Liver (tissue), 9 donors: ENCODE data around the gene PTPN6. TPM values are rescaled to one million over a fixed set of nuclear protein-coding genes. Genes with fewer than 3 reads are reported as not detected.

Experiments used
- DNase-seq: peaks from one replicate; pipeline ENCODE4 v3.0.0-alpha.2; 2017; ENCODE audit warnings: low spot score
- H3K27ac ChIP-seq, 2 donors: one replicate each; pipeline ENCODE4 v1.7.0; 2013; ENCODE audit warnings: inconsistent platforms in 2 of 2, low read length in 2 of 2, control low read depth in 1 of 2, low read depth in 1 of 2, mild to moderate bottlenecking in 1 of 2
- H3K27me3 ChIP-seq, 4 donors: one replicate each; pipeline versions ENCODE4 v1.6.1 to v1.7.0; 2013; ENCODE audit warnings: low read length in 3 of 4, inconsistent platforms in 1 of 4, mild to moderate bottlenecking in 1 of 4, moderate library complexity in 1 of 4; ENCODE audit not compliant: control insufficient read depth in 4 of 4, insufficient read depth in 4 of 4
- H3K36me3 ChIP-seq, 4 donors: one replicate each; pipeline versions ENCODE4 v1.6.1 to v1.7.0; 2013; ENCODE audit warnings: low read length in 3 of 4, mild to moderate bottlenecking in 3 of 4, low read depth in 1 of 4, moderate library complexity in 1 of 4; ENCODE audit not compliant: control insufficient read depth in 4 of 4, insufficient read depth in 3 of 4
- H3K4me1 ChIP-seq, 4 donors: one replicate each; pipeline versions ENCODE4 v1.6.1 to v1.7.0; 2013; ENCODE audit warnings: low read length in 3 of 4, mild to moderate bottlenecking in 3 of 4, moderate library complexity in 1 of 4; ENCODE audit not compliant: control insufficient read depth in 4 of 4, insufficient read depth in 4 of 4
- H3K4me3 ChIP-seq, 3 donors: one replicate each; pipeline versions ENCODE4 v1.6.1 to v1.7.0; 2013; ENCODE audit warnings: low read length in 3 of 3, control low read depth in 1 of 3, low read depth in 1 of 3, mild to moderate bottlenecking in 1 of 3
- H3K9ac ChIP-seq, 2 donors: one replicate each; pipeline ENCODE4 v1.7.0; 2013; ENCODE audit warnings: low read length in 2 of 2, mild to moderate bottlenecking in 2 of 2, moderate library complexity in 2 of 2, control low read depth in 1 of 2, low read depth in 1 of 2
- H3K9me3 ChIP-seq, 4 donors: one replicate each; pipeline versions ENCODE4 v1.6.1 to v1.7.0; 2013; ENCODE audit warnings: low read length in 3 of 4; ENCODE audit not compliant: control insufficient read depth in 4 of 4
- ATF3 ChIP-seq: IDR thresholded peaks from 2 replicates; pipeline ENCODE4 v1.6.1; 2016; ENCODE audit warnings: antibody characterized with exemption
- CTCF ChIP-seq: fragments of 150-350 bp; IDR thresholded peaks from 2 replicates; pipeline ENCODE4 v1.5.1; 2017; ENCODE audit warnings: improper control_type of control experiment, low read depth, low read length; ENCODE audit not compliant: missing input control
- EGR1 ChIP-seq, 2 donors: IDR thresholded peaks; 2 replicates each; pipeline ENCODE4 v1.6.1; 2016 to 2018; ENCODE audit warnings: antibody characterized with exemption in 2 of 2, low read depth in 2 of 2
- FOXA1 ChIP-seq: IDR thresholded peaks from 2 replicates; pipeline ENCODE4 v1.6.1; 2016; ENCODE audit warnings: antibody characterized with exemption
- FOXA2 ChIP-seq: IDR thresholded peaks from 2 replicates; pipeline ENCODE4 v1.6.1; 2016; ENCODE audit warnings: antibody characterized with exemption
- GABPA ChIP-seq, 2 donors: IDR thresholded peaks in 1 of 2; conservative IDR thresholded peaks in 1 of 2; 2 replicates each; pipeline ENCODE4 v1.6.1; 2016; ENCODE audit warnings: antibody characterized with exemption in 2 of 2, mild to moderate bottlenecking in 1 of 2, moderate library complexity in 1 of 2
- HNF4A ChIP-seq, 2 donors: conservative IDR thresholded peaks; 2 replicates each; pipeline ENCODE4 v1.6.1; 2016; ENCODE audit warnings: antibody characterized with exemption in 2 of 2, mild to moderate bottlenecking in 2 of 2
- HNF4G ChIP-seq: IDR thresholded peaks from 2 replicates; pipeline ENCODE4 v1.6.1; 2016; ENCODE audit warnings: antibody characterized with exemption
- JUND ChIP-seq, 2 donors: IDR thresholded peaks; 2 replicates each; pipeline ENCODE4 v1.6.1; 2016; ENCODE audit warnings: antibody characterized with exemption in 2 of 2
- MAX ChIP-seq: IDR thresholded peaks from 2 replicates; pipeline ENCODE4 v1.6.1; 2016; ENCODE audit warnings: antibody characterized with exemption
- NR2F2 ChIP-seq: IDR thresholded peaks from 2 replicates; pipeline ENCODE4 v1.6.1; 2016; ENCODE audit warnings: antibody characterized with exemption
- RAD21 ChIP-seq, 2 donors: IDR thresholded peaks; 2 replicates each; pipeline ENCODE4 v1.6.1; 2016; ENCODE audit warnings: antibody characterized with exemption in 2 of 2, mild to moderate bottlenecking in 2 of 2
- REST ChIP-seq: IDR thresholded peaks from 2 replicates; pipeline ENCODE4 v1.6.1; 2016; ENCODE audit warnings: antibody characterized with exemption, mild to moderate bottlenecking
- RXRA ChIP-seq, 2 donors: IDR thresholded peaks; 2 replicates each; pipeline ENCODE4 v1.6.1; 2017 to 2018; ENCODE audit warnings: antibody characterized with exemption in 2 of 2, mild to moderate bottlenecking in 1 of 2
- SP1 ChIP-seq: IDR thresholded peaks from 2 replicates; pipeline ENCODE4 v1.6.1; 2018; ENCODE audit warnings: antibody characterized with exemption, mild to moderate bottlenecking
- YY1 ChIP-seq: IDR thresholded peaks from 2 replicates; pipeline ENCODE4 v1.6.1; 2016; ENCODE audit warnings: antibody characterized with exemption, mild to moderate bottlenecking
- ZBTB33 ChIP-seq: IDR thresholded peaks from 2 replicates; pipeline ENCODE4 v1.6.1; 2016; ENCODE audit warnings: antibody characterized with exemption
- WGBS: extraction: QIAGEN DNeasy Blood & Tissue Kit; methylation state at CpG from one replicate; pipeline ENCODE4 v1.1.7; 2013; 5-methylcytosine and 5-hydroxymethylcytosine counted together
- polyA plus RNA-seq, 2 donors: library from polyadenylated mRNA; stranded (reverse) in 1 of 2; unstranded in 1 of 2; fragments of 200-250 nt in 1 of 2; fragments of >200 nt in 1 of 2; fragmentation: Nextera tagmentation in 1 of 2; extraction: Ambion mirVana in 1 of 2; gene quantifications; one replicate each; pipeline versions ENCODE4 v1.2.1 to v1.2.3, GENCODE V29; 2013 to 2015
- total RNA-seq, 2 donors: library from RNA; depleted of rRNA; stranded (reverse); fragments of >200 nt; gene quantifications; one replicate each; pipeline ENCODE4 v1.2.3, GENCODE V29; 2014
- donor health status: healthy.
- donor health status: healthy.
- donor health status: healthy.
- donor health status: healthy.
- donor health status: healthy.

The PTPN6 gene
- total and polyA plus RNA-seq, 4 donors = 15.2 to 41.0 (median 19.6) TPM

GRCh38 chr12:6964605-6965025, 13.5 kb downstream of the PTPN6 start:
- Histone ChIP-seq H3K36me3 (peaks cover 13 to 34% (median 28%) of the 10 kb centered on the region in 4 donors), H3K27me3 (no peaks in the 10 kb centered on the region), H3K4me3 (no peak overlapping the region), H3K9ac (peak overlapping the region in 1 of 2 donors; percentile 26), H3K9me3 (no peaks in the 10 kb centered on the region), H3K27ac (peak overlapping the region; percentile 62 to 74), H3K4me1 (peaks cover 11 to 50% (median 26%) of the 10 kb centered on the region in 4 donors)
- WGBS = 73% methylated on average over 8 of the region's 8 CpGs
- TF ChIP-seq NR2F2 (no peak), CTCF (no peak), MAX (no peak), REST (no peak), SP1 (no peak), JUND (IDR thresholded peaks at IDR 0.05) (no peak), ATF3 (no peak), FOXA1 (no peak), EGR1 (IDR thresholded peaks at IDR 0.05; ENCODE audit: low read depth in 2 of 2) (no peak), YY1 (no peak), ZBTB33 (no peak), RXRA (IDR thresholded peaks at IDR 0.05) (no peak)
- no peak for DNase-seq

- peak overlapping the region; percentile 62 to 74 for H3K27ac ChIP-seq
- H3K36me3 ChIP-seq = peaks cover 13 to 34% (median 28%) of the 10 kb centered on the region in 4 donors
- 16% methylated on average over 12 of the region's 12 CpGs for WGBS
- H3K4me1 ChIP-seq = peaks cover 9 to 47% (median 26%) of the 10 kb centered on the region in 4 donors
- no peak overlapping the region for H3K4me3 ChIP-seq
- no peaks in the 10 kb centered on the region for H3K27me3 ChIP-seq
- H3K9ac ChIP-seq = peak overlapping the region in 1 of 2 donors; percentile 26
- H3K9me3 ChIP-seq = no peaks in the 10 kb centered on the region
- peak; percentile 89 for DNase-seq
- TF ChIP-seq ZBTB33 (no peak), FOXA2 (no peak), HNF4A (conservative IDR thresholded peaks at IDR 0.05) (peak; percentile 19 to 23), YY1 (peak; percentile 46), NR2F2 (no peak), RAD21 (IDR thresholded peaks at IDR 0.05) (peak; percentile 90 to 94), FOXA1 (no peak), ATF3 (no peak), MAX (peak; percentile 89), CTCF (peak; percentile 94), SP1 (no peak), RXRA (IDR thresholded peaks at IDR 0.05) (peak; percentile 68 to 72), GABPA (IDR thresholded peaks at IDR 0.05 in 1 of 2, conservative IDR thresholded peaks at IDR 0.05 in 1 of 2) (peak in 1 of 2 donors; percentile 57), JUND (IDR thresholded peaks at IDR 0.05) (no peak), HNF4G (no peak)
Measured at GRCh38 chr12:6965026-6965661, 14.0 kb downstream of the PTPN6 start.
